HCT116 (cell line): ENCODE results near the gene PHOX2A.

Experiments
- ATF3 ChIP-seq: IDR thresholded peaks from 2 replicates; pipeline ENCODE4 v1.6.1; 2012
- EGR1 ChIP-seq: IDR thresholded peaks from 2 replicates; pipeline ENCODE4 v1.6.1; 2012; ENCODE audit warnings: low read depth
- EZH2 ChIP-seq: fragments of 200-600 bp; sonication (generic); IDR thresholded peaks from 2 replicates; pipeline ENCODE4 v1.6.1; 2017; ENCODE audit warnings: antibody characterized with exemption, mixed run types
- EZH2phosphoT487 ChIP-seq: fragments of 200-600 bp; IDR thresholded peaks from 2 replicates; pipeline ENCODE4 v1.6.1; 2018; ENCODE audit warnings: antibody characterized with exemption, borderline replicate concordance
- MAX ChIP-seq: IDR thresholded peaks from 2 replicates; pipeline ENCODE4 v1.6.1; 2012
- POLR2A ChIP-seq: IDR thresholded peaks from 2 replicates; pipeline ENCODE4 v1.7.0; 2011; ENCODE audit warnings: borderline replicate concordance; ENCODE audit not compliant: insufficient read depth, insufficient read length; ENCODE audit errors: extremely low read depth
- POLR2AphosphoS5 ChIP-seq: IDR thresholded peaks from 2 replicates; pipeline ENCODE4 v1.6.1; 2011; ENCODE audit warnings: mild to moderate bottlenecking, low read depth, low read length, moderate library complexity
- SIN3A ChIP-seq: IDR thresholded peaks from 2 replicates; pipeline ENCODE4 v1.6.1; 2012; ENCODE audit warnings: low read depth
- TF ChIP-seq, protein P1 (sequence below), 3 experiments: fragments of 200-600 bp in 1 of 3; sonication (generic) in 1 of 3; IDR thresholded peaks in 2 of 3; conservative IDR thresholded peaks in 1 of 3; 2 replicates each; pipeline ENCODE4 v1.5.1; 2012 to 2017; ENCODE audit warnings: low read depth in 2 of 3, low read length in 2 of 3, antibody characterized with exemption in 1 of 3, borderline replicate concordance in 1 of 3, control low read depth in 1 of 3, mild to moderate bottlenecking in 1 of 3, mixed read lengths in 1 of 3, mixed run types in 1 of 3, moderate library complexity in 1 of 3; ENCODE audit not compliant: insufficient read depth in 1 of 3

- TF ChIP-seq POLR2AphosphoS5 (no peak; the same call in 1 of the 2 replicates), SIN3A (peak; percentile 80), POLR2A (no peak), ATF3 (no peak), EGR1 (peak; percentile 78), EZH2phosphoT487 (no peak), EZH2 (no peak), MAX (peak; percentile 84; the same call in 1 of the 2 replicates)
- TF ChIP-seq, protein P1, sequence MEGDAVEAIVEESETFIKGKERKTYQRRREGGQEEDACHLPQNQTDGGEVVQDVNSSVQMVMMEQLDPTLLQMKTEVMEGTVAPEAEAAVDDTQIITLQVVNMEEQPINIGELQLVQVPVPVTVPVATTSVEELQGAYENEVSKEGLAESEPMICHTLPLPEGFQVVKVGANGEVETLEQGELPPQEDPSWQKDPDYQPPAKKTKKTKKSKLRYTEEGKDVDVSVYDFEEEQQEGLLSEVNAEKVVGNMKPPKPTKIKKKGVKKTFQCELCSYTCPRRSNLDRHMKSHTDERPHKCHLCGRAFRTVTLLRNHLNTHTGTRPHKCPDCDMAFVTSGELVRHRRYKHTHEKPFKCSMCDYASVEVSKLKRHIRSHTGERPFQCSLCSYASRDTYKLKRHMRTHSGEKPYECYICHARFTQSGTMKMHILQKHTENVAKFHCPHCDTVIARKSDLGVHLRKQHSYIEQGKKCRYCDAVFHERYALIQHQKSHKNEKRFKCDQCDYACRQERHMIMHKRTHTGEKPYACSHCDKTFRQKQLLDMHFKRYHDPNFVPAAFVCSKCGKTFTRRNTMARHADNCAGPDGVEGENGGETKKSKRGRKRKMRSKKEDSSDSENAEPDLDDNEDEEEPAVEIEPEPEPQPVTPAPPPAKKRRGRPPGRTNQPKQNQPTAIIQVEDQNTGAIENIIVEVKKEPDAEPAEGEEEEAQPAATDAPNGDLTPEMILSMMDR (IDR thresholded peaks at IDR 0.05 in 2 of 3, conservative IDR thresholded peaks at IDR 0.05 in 1 of 3; ENCODE audit: borderline replicate concordance in 1 of 3, insufficient read depth in 1 of 3, low read depth in 2 of 3, low read length in 2 of 3), result no peak
These were observed 20.9 kb downstream of the PHOX2A start for GRCh38 chr11:72222907-72223614.
